OCI-LY3 (cell line): Measurements from ENCODE around the gene PARPBP.
"Not testable (repeated sequence)": the region's sequence is repeated elsewhere in the genome, so short reads cannot be mapped to it uniquely, and the experiment has no call there.

Experiments
- H2AFZ ChIP-seq: fragments of 200-600, 300-600 bp; shearing (Covaris generic); 2 replicates; pipeline ENCODE4 v1.6.0; 2014; ENCODE audit warnings: antibody characterized with exemption, low read depth, low read length
- H3K27ac ChIP-seq: fragments of 200-600, 300-600 bp; sonication (generic); 2 replicates; pipeline ENCODE4 v1.5.1; 2014; ENCODE audit warnings: mild to moderate bottlenecking, low read length, moderate library complexity, mixed read lengths
- H3K27me3 ChIP-seq: fragments of 200-600, 300-600 bp; sonication (generic); 2 replicates; pipeline ENCODE4 v1.6.1; 2014; ENCODE audit warnings: low read depth, low read length, mixed read lengths
- H3K36me3 ChIP-seq: fragments of 200-600, 300-600 bp; sonication (generic); replicated peaks from 2 replicates; pipeline ENCODE3; 2014; ENCODE audit warnings: low read depth, low read length, mixed read lengths
- H3K4me1 ChIP-seq: fragments of 300-600, 200-600 bp; sonication (generic); 2 replicates; pipeline ENCODE4 v1.6.1; 2014; ENCODE audit warnings: low read length, mixed read lengths
- H3K4me2 ChIP-seq: fragments of 200-600, 300-600 bp; sonication (generic); 2 replicates; pipeline ENCODE4 v1.6.1; 2014; ENCODE audit warnings: low read length, mixed read lengths
- H3K4me3 ChIP-seq: fragments of 300-600, 200-600 bp; sonication (generic); 2 replicates; pipeline ENCODE4 v1.5.1; 2014; ENCODE audit warnings: antibody characterized with exemption, mild to moderate bottlenecking, low read length, moderate library complexity
- H3K79me2 ChIP-seq: fragments of 300-600, 200-600 bp; shearing (Covaris generic); 2 replicates; pipeline ENCODE4 v1.6.1; 2014; ENCODE audit warnings: mild to moderate bottlenecking, low read length, mixed read lengths
- H3K9ac ChIP-seq: fragments of 300-600, 200-600 bp; shearing (Covaris generic); 2 replicates; pipeline ENCODE4 v1.6.0; 2014; ENCODE audit warnings: mild to moderate bottlenecking, low read length, moderate library complexity
- H3K9me3 ChIP-seq: fragments of 200-600, 300-600 bp; shearing (Covaris generic); 2 replicates; pipeline ENCODE4 v1.6.1; 2014; ENCODE audit warnings: low read length, mixed read lengths; ENCODE audit not compliant: insufficient read depth
- H4K20me1 ChIP-seq: fragments of 200-600, 300-600 bp; sonication (generic); 2 replicates; pipeline ENCODE4 v1.6.1; 2016; ENCODE audit warnings: low read length, mixed read lengths; ENCODE audit not compliant: insufficient read depth
- EZH2phosphoT487 ChIP-seq: fragments of 200-600 bp; shearing (Covaris generic); IDR thresholded peaks from 2 replicates; pipeline ENCODE4 v1.6.1; 2018; ENCODE audit warnings: antibody characterized with exemption, mixed run types, low read depth
- TF ChIP-seq, protein P1 (sequence below): fragments of 200-600, 300-600 bp; sonication (generic); IDR thresholded peaks from 2 replicates; pipeline ENCODE4 v1.5.1; 2014; ENCODE audit warnings: antibody characterized with exemption, low read length, low read depth

Gene PARPBP, protein sequence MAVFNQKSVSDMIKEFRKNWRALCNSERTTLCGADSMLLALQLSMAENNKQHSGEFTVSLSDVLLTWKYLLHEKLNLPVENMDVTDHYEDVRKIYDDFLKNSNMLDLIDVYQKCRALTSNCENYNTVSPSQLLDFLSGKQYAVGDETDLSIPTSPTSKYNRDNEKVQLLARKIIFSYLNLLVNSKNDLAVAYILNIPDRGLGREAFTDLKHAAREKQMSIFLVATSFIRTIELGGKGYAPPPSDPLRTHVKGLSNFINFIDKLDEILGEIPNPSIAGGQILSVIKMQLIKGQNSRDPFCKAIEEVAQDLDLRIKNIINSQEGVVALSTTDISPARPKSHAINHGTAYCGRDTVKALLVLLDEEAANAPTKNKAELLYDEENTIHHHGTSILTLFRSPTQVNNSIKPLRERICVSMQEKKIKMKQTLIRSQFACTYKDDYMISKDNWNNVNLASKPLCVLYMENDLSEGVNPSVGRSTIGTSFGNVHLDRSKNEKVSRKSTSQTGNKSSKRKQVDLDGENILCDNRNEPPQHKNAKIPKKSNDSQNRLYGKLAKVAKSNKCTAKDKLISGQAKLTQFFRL

DNA sequence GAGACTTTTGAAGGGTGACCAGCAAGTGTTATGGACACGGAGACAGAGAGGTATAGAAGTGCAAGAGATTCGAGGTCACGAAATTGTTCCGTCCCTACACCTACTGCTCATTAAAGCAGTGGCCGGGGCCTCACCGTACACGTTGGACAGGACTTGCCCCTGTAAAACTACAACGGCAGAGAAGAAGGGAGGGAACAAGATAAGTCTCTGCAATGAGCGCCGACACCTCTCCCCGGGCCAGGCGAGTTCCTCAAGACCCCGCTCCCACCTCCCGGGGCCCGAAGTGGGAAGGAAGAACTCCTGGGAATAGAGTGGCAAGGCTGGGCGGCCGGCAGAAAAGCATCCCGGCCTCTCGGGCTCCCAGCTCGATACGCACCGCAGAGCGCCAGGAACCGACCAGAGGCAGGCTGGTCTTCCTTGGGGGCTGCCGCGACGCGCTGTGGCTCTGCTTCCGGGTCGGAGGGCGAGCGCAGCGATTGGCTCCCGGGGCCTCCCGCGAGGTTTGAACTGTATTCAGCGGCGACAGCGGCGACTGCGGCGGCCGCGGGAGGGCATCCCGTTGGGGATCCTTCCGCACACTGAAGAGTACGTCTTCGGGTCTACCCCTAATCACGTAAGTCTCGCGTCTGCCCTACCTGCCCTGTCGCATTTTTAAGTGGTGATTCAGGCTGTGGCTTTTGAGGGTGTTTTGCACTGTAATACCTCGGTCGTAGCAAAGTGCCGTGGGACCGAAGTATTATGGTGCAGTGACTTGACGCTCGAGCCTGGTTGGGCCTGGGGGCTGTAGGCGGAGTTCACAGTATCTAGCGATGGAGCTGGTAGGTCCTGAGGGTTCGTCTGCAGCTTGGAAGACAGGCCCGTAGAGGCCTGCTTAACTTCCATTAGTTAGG lies at the start of gene PARPBP, which contains the start of gene NUP37:
Gene PARPBP (plus strand): TSS at position 510 of the 890 bp plus-strand sequence. CDS start 3,706 bp downstream, outside the sequence.
Gene NUP37 (minus strand): TSS at position 441 of the 890 bp plus-strand sequence. CDS start 1,596 bp downstream, outside the sequence.
- Histone ChIP-seq H3K79me2 (peaks cover 61% of the 10 kb centered on the region), H3K27ac (peak within 1 kb of the TSS; percentile 73), H3K9me3 (no peaks in the 10 kb centered on the region), H3K4me3 (peak within 1 kb of the TSS; percentile 94), H3K27me3 (no peaks in the 10 kb centered on the region), H3K36me3 (peaks cover 33% of the 10 kb centered on the region), H2AFZ (peak within 1 kb of the TSS; percentile 91), H4K20me1 (no peaks in the 10 kb centered on the region), H3K4me1 (peaks cover 35% of the 10 kb centered on the region), H3K4me2 (peak within 1 kb of the TSS; percentile 99), H3K9ac (peak within 1 kb of the TSS; percentile 76)
- TF ChIP-seq EZH2phosphoT487 = no peak
- TF ChIP-seq, protein P1, sequence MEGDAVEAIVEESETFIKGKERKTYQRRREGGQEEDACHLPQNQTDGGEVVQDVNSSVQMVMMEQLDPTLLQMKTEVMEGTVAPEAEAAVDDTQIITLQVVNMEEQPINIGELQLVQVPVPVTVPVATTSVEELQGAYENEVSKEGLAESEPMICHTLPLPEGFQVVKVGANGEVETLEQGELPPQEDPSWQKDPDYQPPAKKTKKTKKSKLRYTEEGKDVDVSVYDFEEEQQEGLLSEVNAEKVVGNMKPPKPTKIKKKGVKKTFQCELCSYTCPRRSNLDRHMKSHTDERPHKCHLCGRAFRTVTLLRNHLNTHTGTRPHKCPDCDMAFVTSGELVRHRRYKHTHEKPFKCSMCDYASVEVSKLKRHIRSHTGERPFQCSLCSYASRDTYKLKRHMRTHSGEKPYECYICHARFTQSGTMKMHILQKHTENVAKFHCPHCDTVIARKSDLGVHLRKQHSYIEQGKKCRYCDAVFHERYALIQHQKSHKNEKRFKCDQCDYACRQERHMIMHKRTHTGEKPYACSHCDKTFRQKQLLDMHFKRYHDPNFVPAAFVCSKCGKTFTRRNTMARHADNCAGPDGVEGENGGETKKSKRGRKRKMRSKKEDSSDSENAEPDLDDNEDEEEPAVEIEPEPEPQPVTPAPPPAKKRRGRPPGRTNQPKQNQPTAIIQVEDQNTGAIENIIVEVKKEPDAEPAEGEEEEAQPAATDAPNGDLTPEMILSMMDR = no peak

DNA sequence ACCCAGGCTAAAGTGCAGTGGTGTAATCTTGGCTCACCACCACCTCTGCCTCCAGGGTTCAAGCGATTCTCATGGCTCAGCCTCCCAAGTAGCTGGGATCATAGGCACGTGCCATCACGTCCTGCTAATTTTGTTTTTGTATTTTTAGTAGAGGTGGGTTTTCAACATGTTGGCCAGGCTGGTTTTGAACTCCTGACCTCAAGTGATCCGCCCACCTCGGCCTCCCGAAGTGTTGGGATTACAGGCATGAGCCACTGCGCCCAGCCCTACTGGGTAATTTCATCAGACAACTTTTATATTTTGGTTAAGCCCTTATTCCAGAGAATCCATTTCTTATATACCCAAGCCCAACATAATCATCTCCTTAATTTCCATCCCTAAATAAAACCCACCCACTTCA lies 47.9 kb upstream of the PARPBP start:
- not testable (repeated sequence) for H2AFZ ChIP-seq, H3K27ac ChIP-seq, H3K27me3 ChIP-seq, H3K9me3 ChIP-seq, H3K79me2 ChIP-seq, H3K9ac ChIP-seq, H3K4me2 ChIP-seq, H4K20me1 ChIP-seq, H3K4me3 ChIP-seq, H3K4me1 ChIP-seq
- H3K36me3 ChIP-seq = peaks cover 14% of the 10 kb centered on the region

DNA sequence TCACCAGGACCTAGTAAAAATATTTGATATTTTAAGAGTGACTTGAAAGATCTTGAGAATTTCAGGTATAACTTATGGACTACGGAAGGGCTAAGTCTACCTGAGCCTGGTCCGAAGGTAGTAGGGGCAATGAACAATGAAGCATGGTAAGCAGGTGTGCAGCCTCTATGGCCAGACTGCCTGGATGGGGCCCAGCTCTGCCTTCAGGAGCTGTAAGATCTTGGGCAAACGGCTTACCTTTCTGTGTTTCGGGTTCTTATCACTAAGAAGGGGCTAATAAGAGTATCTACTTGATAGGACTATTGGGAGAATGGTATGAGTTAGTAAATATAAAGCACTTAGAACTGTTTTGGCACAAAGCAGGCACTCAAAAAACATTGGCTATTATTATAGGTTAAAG lies 39.1 kb upstream of the PARPBP start:
- H4K20me1 ChIP-seq = no peaks in the 10 kb centered on the region
- no peak overlapping the region for H2AFZ ChIP-seq
- no peak for TF ChIP-seq EZH2phosphoT487
- TF ChIP-seq, protein P1 = no peak
- no peak overlapping the region for H3K27ac ChIP-seq
- peaks cover 47% of the 10 kb centered on the region for H3K36me3 ChIP-seq
- no peaks in the 10 kb centered on the region for H3K27me3 ChIP-seq
- H3K4me2 ChIP-seq = no peak overlapping the region
- H3K9me3 ChIP-seq = no peaks in the 10 kb centered on the region
- no peak overlapping the region for H3K4me3 ChIP-seq
- H3K4me1 ChIP-seq = no peaks in the 10 kb centered on the region
- no peak overlapping the region for H3K9ac ChIP-seq
- H3K79me2 ChIP-seq = no peaks in the 10 kb centered on the region

DNA sequence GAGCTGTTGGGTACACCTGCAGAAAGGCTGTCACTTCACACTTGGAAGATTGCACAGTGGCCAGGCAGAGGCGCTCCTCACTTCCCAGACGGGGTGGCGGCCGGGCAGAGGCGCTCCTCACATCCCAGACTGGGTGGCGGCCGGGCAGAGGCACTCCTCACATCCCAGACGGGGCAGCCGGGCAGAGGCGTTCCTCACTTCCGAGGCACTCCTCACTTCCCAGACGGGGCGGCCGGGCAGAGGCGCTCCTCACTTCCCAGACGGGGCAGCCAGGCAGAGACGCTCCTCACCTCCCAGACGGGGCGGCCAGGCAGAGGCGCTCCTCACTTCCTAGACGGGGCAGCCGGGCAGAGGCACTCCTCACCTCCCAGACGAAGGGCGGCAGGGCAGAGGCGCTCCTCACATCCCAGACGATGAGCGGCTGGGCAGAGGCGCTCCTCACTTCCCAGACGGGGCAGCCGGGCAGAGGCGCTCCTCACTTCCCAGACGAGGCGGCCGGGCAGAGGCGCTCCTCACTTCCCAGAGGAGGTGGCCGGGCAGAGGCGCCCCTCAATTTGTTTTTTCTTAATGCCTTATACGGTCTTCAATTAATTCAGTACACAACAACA lies 30.7 kb upstream of the PARPBP start:
- H3K27ac ChIP-seq, H3K4me1 ChIP-seq, H3K4me3 ChIP-seq, H3K9me3 ChIP-seq, H4K20me1 ChIP-seq, H3K79me2 ChIP-seq, H3K27me3 ChIP-seq, H3K4me2 ChIP-seq, H2AFZ ChIP-seq, H3K9ac ChIP-seq: not testable (repeated sequence)
- H3K36me3 ChIP-seq = peaks cover 24% of the 10 kb centered on the region
